Neuronal stem cell (in vitro differentiated cells): Measurements from ENCODE around the gene C13orf46.

Experiments used
- DNase-seq: peaks from one replicate; pipeline ENCODE4 v3.0.0-alpha.2; 2013; ENCODE audit warnings: low spot score
- H2AFZ ChIP-seq: one replicate; pipeline ENCODE4 v1.6.1; 2013; ENCODE audit warnings: mild to moderate bottlenecking, low read length, inconsistent platforms
- H2AK5ac ChIP-seq: 2 replicates; pipeline ENCODE4 v1.6.1; 2013; ENCODE audit warnings: low read depth, mild to moderate bottlenecking, inconsistent platforms, low read length, moderate library complexity, mixed read lengths
- H2BK120ac ChIP-seq: 2 replicates; pipeline ENCODE4 v1.6.1; 2013; ENCODE audit warnings: low read depth, mild to moderate bottlenecking, inconsistent platforms, low read length, moderate library complexity, mixed read lengths
- H2BK12ac ChIP-seq: one replicate; pipeline ENCODE4 v1.6.1; 2013; ENCODE audit warnings: low read length, inconsistent platforms
- H2BK15ac ChIP-seq: 2 replicates; pipeline ENCODE4 v1.6.1; 2013; ENCODE audit warnings: mild to moderate bottlenecking, low read length, inconsistent platforms, mixed read lengths
- H2BK5ac ChIP-seq: one replicate; pipeline ENCODE4 v1.6.1; 2013; ENCODE audit warnings: inconsistent platforms, mild to moderate bottlenecking, low read length, moderate library complexity
- H3K14ac ChIP-seq: one replicate; pipeline ENCODE4 v1.6.1; 2013; ENCODE audit warnings: low read length, inconsistent platforms
- H3K18ac ChIP-seq: 2 replicates; pipeline ENCODE4 v1.6.1; 2013; ENCODE audit warnings: low read length, inconsistent platforms
- H3K23ac ChIP-seq: 2 replicates; pipeline ENCODE4 v1.6.1; 2013; ENCODE audit warnings: low read depth, mild to moderate bottlenecking, mixed read lengths, low read length, inconsistent platforms; ENCODE audit not compliant: poor library complexity
- H3K27ac ChIP-seq: replicated peaks from 3 replicates; pipeline ENCODE4 v1.5.1; 2013; ENCODE audit warnings: low read length, inconsistent platforms
- H3K27me3 ChIP-seq, 3 experiments: 2 replicates each; pipeline ENCODE4 v1.6.1; 2013; ENCODE audit warnings: low read length in 3 of 3, mild to moderate bottlenecking in 2 of 3, inconsistent platforms in 1 of 3, low read depth in 1 of 3, mixed read lengths in 1 of 3, moderate library complexity in 1 of 3; ENCODE audit not compliant: control insufficient read depth in 3 of 3, insufficient read depth in 3 of 3
- H3K36me3 ChIP-seq, 2 donors: replicated peaks in 1 of 2; 2 replicates each; pipeline ENCODE4 v1.6.1; 2013; ENCODE audit warnings: low read length in 2 of 2; ENCODE audit not compliant: control insufficient read depth in 2 of 2, insufficient read depth in 2 of 2
- H3K4ac ChIP-seq: 2 replicates; pipeline ENCODE4 v1.6.1; 2013; ENCODE audit warnings: inconsistent platforms, mild to moderate bottlenecking, low read length, moderate library complexity
- H3K4me1 ChIP-seq, 2 donors: 1 replicate in 1 of 2; 2 replicates in 1 of 2; pipeline ENCODE4 v1.6.1; 2013; ENCODE audit warnings: low read length in 2 of 2, low read depth in 1 of 2; ENCODE audit not compliant: control insufficient read depth in 2 of 2, insufficient read depth in 1 of 2
- H3K4me2 ChIP-seq: one replicate; pipeline ENCODE4 v1.6.1; 2013; ENCODE audit warnings: mild to moderate bottlenecking, low read length, inconsistent platforms; ENCODE audit not compliant: insufficient read depth, poor library complexity, severe bottlenecking
- H3K4me3 ChIP-seq, 2 donors: 2 replicates each; pipeline ENCODE4 v1.5.1; 2013; ENCODE audit warnings: low read length in 2 of 2, mild to moderate bottlenecking in 2 of 2, inconsistent platforms in 1 of 2, moderate library complexity in 1 of 2
- H3K79me1 ChIP-seq: one replicate; pipeline ENCODE4 v1.6.1; 2013; ENCODE audit warnings: low read depth, mild to moderate bottlenecking, inconsistent platforms, low read length, moderate library complexity
- H3K9ac ChIP-seq: one replicate; pipeline ENCODE4 v1.6.1; 2013; ENCODE audit warnings: mild to moderate bottlenecking, low read depth, low read length, inconsistent platforms; ENCODE audit not compliant: poor library complexity
- H3K9me3 ChIP-seq, 2 donors: replicated peaks in 1 of 2; 2 replicates each; pipeline versions ENCODE3 to v1.6.1; 2013; ENCODE audit warnings: low read length in 2 of 2, mild to moderate bottlenecking in 2 of 2, inconsistent platforms in 1 of 2, low read depth in 1 of 2, mixed read lengths in 1 of 2, moderate library complexity in 1 of 2; ENCODE audit not compliant: control insufficient read depth in 2 of 2, insufficient read depth in 1 of 2
- H4K8ac ChIP-seq: one replicate; pipeline ENCODE4 v1.6.1; 2013; ENCODE audit warnings: low read depth, mild to moderate bottlenecking, inconsistent platforms, low read length, moderate library complexity
- H4K91ac ChIP-seq: one replicate; pipeline ENCODE4 v1.6.1; 2013; ENCODE audit warnings: low read length, low read depth, mild to moderate bottlenecking, inconsistent platforms; ENCODE audit not compliant: poor library complexity
- WGBS, 2 donors: extraction: QIAGEN DNeasy Blood & Tissue Kit; methylation state at CpG; one replicate each; pipeline ENCODE4 v1.1.7; 2013; ENCODE audit warnings: missing lambda C conversion rate in 2 of 2, mixed read lengths in 1 of 2; ENCODE audit not compliant: insufficient read length in 2 of 2, insufficient replicate concordance in 1 of 2; ENCODE audit errors: extremely low coverage in 2 of 2; 5-methylcytosine and 5-hydroxymethylcytosine counted together

C13orf46 gene

GRCh38 chr13:113978741-113979481 is 5.0 kb upstream of the C13orf46 start:
- Histone ChIP-seq H3K27ac (no peak overlapping the region), H3K36me3 (peaks cover 12 to 76% of the 10 kb centered on the region in 2 donors), H2BK5ac (no peak overlapping the region), H4K91ac (no peak overlapping the region), H3K14ac (no peak overlapping the region), H3K4me2 (no peak overlapping the region), H3K4me3 (no peak overlapping the region), H3K79me1 (no peaks in the 10 kb centered on the region), H2BK120ac (no peak overlapping the region), H3K23ac (no peak overlapping the region), H2AFZ (no peak overlapping the region), H4K8ac (no peak overlapping the region), H2BK12ac (no peak overlapping the region), H2AK5ac (no peak overlapping the region), H3K18ac (peak overlapping the region; percentile 42), H3K4ac (no peak overlapping the region), H3K9me3 (peaks cover 0 to 6% of the 10 kb centered on the region in 2 donors), H3K27me3 (no peaks in the 10 kb centered on the region), H3K4me1 (peaks cover 6 to 11% of the 10 kb centered on the region in 2 donors), H3K9ac (peak overlapping the region; percentile 63), H2BK15ac (no peak overlapping the region)
- no peak for DNase-seq
- WGBS, 2 donors, result no CpG with 5 or more reads among the region's 41 CpGs

- Histone ChIP-seq H3K4ac (no peak overlapping the region), H3K36me3 (peaks cover 12 to 82% of the 10 kb centered on the region in 2 donors), H4K91ac (no peak overlapping the region), H2BK15ac (no peak overlapping the region), H3K18ac (no peak overlapping the region), H2BK5ac (no peak overlapping the region), H2AK5ac (no peak overlapping the region), H3K23ac (no peak overlapping the region), H3K9ac (no peak overlapping the region), H2BK120ac (no peak overlapping the region), H3K79me1 (no peaks in the 10 kb centered on the region), H3K4me1 (peaks cover 6 to 11% of the 10 kb centered on the region in 2 donors), H2BK12ac (no peak overlapping the region), H3K9me3 (peaks cover 0 to 6% of the 10 kb centered on the region in 2 donors), H3K27ac (no peak overlapping the region), H4K8ac (no peak overlapping the region), H3K4me3 (no peak overlapping the region), H2AFZ (no peak overlapping the region), H3K27me3 (no peaks in the 10 kb centered on the region), H3K4me2 (no peak overlapping the region), H3K14ac (no peak overlapping the region)
- WGBS, 2 donors, result no CpG with 5 or more reads among the region's 13 CpGs
- DNase-seq, result no peak
These were observed 4.1 kb upstream of the C13orf46 start for GRCh38 chr13:113977976-113978375.

- Histone ChIP-seq H4K8ac (no peak overlapping the region), H3K14ac (no peak overlapping the region), H3K36me3 (peaks cover 12 to 75% of the 10 kb centered on the region in 2 donors), H2AK5ac (peak overlapping the region; percentile 91), H3K23ac (peak overlapping the region; percentile 56), H2BK12ac (peak overlapping the region; percentile 53), H2BK120ac (no peak overlapping the region), H4K91ac (peak overlapping the region; percentile 24), H3K4me1 (peaks cover 6 to 11% of the 10 kb centered on the region in 2 donors), H2BK5ac (peak overlapping the region; percentile 84), H3K4me3 (peak overlapping the region in 1 of 2 donors; percentile 48), H3K4ac (no peak overlapping the region), H3K9me3 (peaks cover 0 to 6% of the 10 kb centered on the region in 2 donors), H2AFZ (no peak overlapping the region), H3K27ac (no peak overlapping the region), H3K79me1 (no peaks in the 10 kb centered on the region), H2BK15ac (peak overlapping the region; percentile 72), H3K4me2 (no peak overlapping the region), H3K18ac (peak overlapping the region; percentile 88), H3K27me3 (no peaks in the 10 kb centered on the region), H3K9ac (peak overlapping the region; percentile 5)
- DNase-seq, result no peak
- no CpG with 5 or more reads among the region's 21 CpGs for WGBS, 2 donors
These were observed 3.1 kb upstream of the C13orf46 start for GRCh38 chr13:113976711-113977684.

- Histone ChIP-seq H3K79me1 (no peaks in the 10 kb centered on the region), H3K27ac (no peak overlapping the region), H3K9ac (peak overlapping the region; percentile 34), H3K14ac (peak overlapping the region; percentile 47), H2AFZ (no peak overlapping the region), H3K4me2 (no peak overlapping the region), H3K18ac (peak overlapping the region; percentile 33), H4K91ac (no peak overlapping the region), H2BK15ac (no peak overlapping the region), H3K36me3 (peaks cover 12 to 61% of the 10 kb centered on the region in 2 donors), H3K4me3 (no peak overlapping the region), H3K27me3 (no peaks in the 10 kb centered on the region), H3K23ac (no peak overlapping the region), H4K8ac (peak overlapping the region; percentile 6), H3K9me3 (peaks cover 0 to 6% of the 10 kb centered on the region in 2 donors), H2BK12ac (peak overlapping the region; percentile 78), H3K4me1 (peaks cover 6 to 11% of the 10 kb centered on the region in 2 donors), H2BK120ac (no peak overlapping the region), H2BK5ac (no peak overlapping the region), H3K4ac (no peak overlapping the region), H2AK5ac (peak overlapping the region; percentile 74)
- WGBS, 2 donors, result no CpG with 5 or more reads among the region's 15 CpGs
- DNase-seq, result no peak
These were observed 1.5 kb upstream of the C13orf46 start for GRCh38 chr13:113975416-113975815.
